GM19463 (cell line): ENCODE results near the gene OLFM3.
A peak's percentile ranks its signal among the peaks of the same experiment; 100 is the strongest.

Source experiments
- ATAC-seq: cut with Tn5 transposase; IDR thresholded peaks from one replicate; pipeline ENCODE4 v1.9.1; 2021; ENCODE audit warnings: mild to moderate bottlenecking, moderate library complexity; ENCODE audit not compliant: unreplicated experiment

Gene OLFM3

GRCh38 chr1:101854271-101854670, 142.5 kb downstream of the OLFM3 start:
- ATAC-seq = no peak

- no peak for ATAC-seq
Observed at GRCh38 chr1:101852936-101853335, 143.8 kb downstream of the OLFM3 start.

GRCh38 chr1:101849356-101849755, 147.4 kb downstream of the OLFM3 start:
- no peak for ATAC-seq

- no peak for ATAC-seq
Observed at GRCh38 chr1:101847626-101848025, 149.1 kb downstream of the OLFM3 start.

- ATAC-seq = no peak
Observed at GRCh38 chr1:101846820-101847219, 149.9 kb downstream of the OLFM3 start.

GRCh38 chr1:101843160-101843559, 153.6 kb downstream of the OLFM3 start:
- ATAC-seq = no peak

- no peak for ATAC-seq
Observed at GRCh38 chr1:101841824-101842223, 154.9 kb downstream of the OLFM3 start.

GRCh38 chr1:101835988-101836387, 160.7 kb downstream of the OLFM3 start:
- no peak for ATAC-seq

- no peak for ATAC-seq
Observed at GRCh38 chr1:101833312-101833711, 163.4 kb downstream of the OLFM3 start.

- no peak for ATAC-seq
Observed at GRCh38 chr1:101826416-101826815, 170.3 kb downstream of the OLFM3 start.

GRCh38 chr1:101820071-101820470, 176.7 kb downstream of the OLFM3 start:
- ATAC-seq = no peak

- no peak for ATAC-seq
Observed at GRCh38 chr1:101816262-101816661, 180.5 kb downstream of the OLFM3 start.

- no peak for ATAC-seq
Observed at GRCh38 chr1:101798417-101798816, 198.3 kb downstream of the OLFM3 start.

- ATAC-seq = no peak
Observed at GRCh38 chr1:101797722-101798121, 199.0 kb downstream of the OLFM3 start.

- no peak for ATAC-seq
Observed at GRCh38 chr1:101781201-101781831, 215.4 kb downstream of the OLFM3 start.

GRCh38 chr1:101769520-101769919, 227.2 kb downstream of the OLFM3 start:
- peak; percentile 80 for ATAC-seq

- no peak for ATAC-seq
Observed at GRCh38 chr1:101757985-101758384, 238.7 kb downstream of the OLFM3 start.

GRCh38 chr1:101756411-101756810, 240.3 kb downstream of the OLFM3 start:
- no peak for ATAC-seq
